ENCODE data around the gene SGMS1.

The SGMS1 gene

GRCh38 chr10:50318129-50318528 lies 305.6 kb downstream of the SGMS1 start:
- DNase-seq: no peak

- no peak for DNase-seq
These were observed 306.8 kb downstream of the SGMS1 start for GRCh38 chr10:50316695-50317648.

- no peak for DNase-seq
These were observed 307.6 kb downstream of the SGMS1 start for GRCh38 chr10:50316174-50316573.

GRCh38 chr10:50315424-50315823 lies 308.3 kb downstream of the SGMS1 start:
- DNase-seq: no peak

- no peak for DNase-seq
These were observed 309.3 kb downstream of the SGMS1 start for GRCh38 chr10:50314169-50315071.

GRCh38 chr10:50312464-50313437 lies 311.0 kb downstream of the SGMS1 start:
- DNase-seq: no peak

GRCh38 chr10:50310560-50311174 lies 313.1 kb downstream of the SGMS1 start:
- no peak for DNase-seq

GRCh38 chr10:50309342-50309741 lies 314.4 kb downstream of the SGMS1 start:
- DNase-seq: no peak

- no peak for DNase-seq
These were observed 319.1 kb downstream of the SGMS1 start for GRCh38 chr10:50304660-50305059.

- DNase-seq: no peak
These were observed 323.6 kb downstream of the SGMS1 start for GRCh38 chr10:50299948-50300669.

GRCh38 chr10:50295367-50295766 lies 328.4 kb downstream of the SGMS1 start:
- DNase-seq: no peak

- no peak for DNase-seq
These were observed 329.2 kb downstream of the SGMS1 start for GRCh38 chr10:50294582-50294981.

- no peak for DNase-seq
These were observed 330.0 kb downstream of the SGMS1 start for GRCh38 chr10:50293513-50294313.

GRCh38 chr10:50291261-50291850 lies 332.4 kb downstream of the SGMS1 start:
- DNase-seq: no peak

GRCh38 chr10:50289196-50289595 lies 334.6 kb downstream of the SGMS1 start:
- no peak for DNase-seq

GRCh38 chr10:50286996-50287803 lies 336.6 kb downstream of the SGMS1 start:
- no peak for DNase-seq

GRCh38 chr10:50286517-50286916 lies 337.2 kb downstream of the SGMS1 start:
- no peak for DNase-seq

GRCh38 chr10:50281967-50282522 lies 341.7 kb downstream of the SGMS1 start:
- no peak for DNase-seq
